Neuronal stem cell (in vitro differentiated cells): ENCODE data around the gene FOXJ1.

ENCODE experiments used
- DNase-seq: peaks from one replicate; pipeline ENCODE4 v3.0.0-alpha.2; 2013; ENCODE audit warnings: low spot score
- H2AFZ ChIP-seq: one replicate; pipeline ENCODE4 v1.6.1; 2013; ENCODE audit warnings: mild to moderate bottlenecking, low read length, inconsistent platforms
- H2AK5ac ChIP-seq: 2 replicates; pipeline ENCODE4 v1.6.1; 2013; ENCODE audit warnings: low read depth, mild to moderate bottlenecking, inconsistent platforms, low read length, moderate library complexity, mixed read lengths
- H2BK120ac ChIP-seq: 2 replicates; pipeline ENCODE4 v1.6.1; 2013; ENCODE audit warnings: low read depth, mild to moderate bottlenecking, inconsistent platforms, low read length, moderate library complexity, mixed read lengths
- H2BK12ac ChIP-seq: one replicate; pipeline ENCODE4 v1.6.1; 2013; ENCODE audit warnings: low read length, inconsistent platforms
- H2BK15ac ChIP-seq: 2 replicates; pipeline ENCODE4 v1.6.1; 2013; ENCODE audit warnings: mild to moderate bottlenecking, low read length, inconsistent platforms, mixed read lengths
- H2BK5ac ChIP-seq: one replicate; pipeline ENCODE4 v1.6.1; 2013; ENCODE audit warnings: inconsistent platforms, mild to moderate bottlenecking, low read length, moderate library complexity
- H3K14ac ChIP-seq: one replicate; pipeline ENCODE4 v1.6.1; 2013; ENCODE audit warnings: low read length, inconsistent platforms
- H3K18ac ChIP-seq: 2 replicates; pipeline ENCODE4 v1.6.1; 2013; ENCODE audit warnings: low read length, inconsistent platforms
- H3K23ac ChIP-seq: 2 replicates; pipeline ENCODE4 v1.6.1; 2013; ENCODE audit warnings: low read depth, mild to moderate bottlenecking, mixed read lengths, low read length, inconsistent platforms; ENCODE audit not compliant: poor library complexity
- H3K27ac ChIP-seq: replicated peaks from 3 replicates; pipeline ENCODE4 v1.5.1; 2013; ENCODE audit warnings: low read length, inconsistent platforms
- H3K27me3 ChIP-seq, 3 experiments: 2 replicates each; pipeline ENCODE4 v1.6.1; 2013; ENCODE audit warnings: low read length in 3 of 3, mild to moderate bottlenecking in 2 of 3, inconsistent platforms in 1 of 3, low read depth in 1 of 3, mixed read lengths in 1 of 3, moderate library complexity in 1 of 3; ENCODE audit not compliant: control insufficient read depth in 3 of 3, insufficient read depth in 3 of 3
- H3K36me3 ChIP-seq, 2 donors: replicated peaks in 1 of 2; 2 replicates each; pipeline ENCODE4 v1.6.1; 2013; ENCODE audit warnings: low read length in 2 of 2; ENCODE audit not compliant: control insufficient read depth in 2 of 2, insufficient read depth in 2 of 2
- H3K4ac ChIP-seq: 2 replicates; pipeline ENCODE4 v1.6.1; 2013; ENCODE audit warnings: inconsistent platforms, mild to moderate bottlenecking, low read length, moderate library complexity
- H3K4me1 ChIP-seq, 2 donors: 1 replicate in 1 of 2; 2 replicates in 1 of 2; pipeline ENCODE4 v1.6.1; 2013; ENCODE audit warnings: low read length in 2 of 2, low read depth in 1 of 2; ENCODE audit not compliant: control insufficient read depth in 2 of 2, insufficient read depth in 1 of 2
- H3K4me2 ChIP-seq: one replicate; pipeline ENCODE4 v1.6.1; 2013; ENCODE audit warnings: mild to moderate bottlenecking, low read length, inconsistent platforms; ENCODE audit not compliant: insufficient read depth, poor library complexity, severe bottlenecking
- H3K4me3 ChIP-seq, 2 donors: 2 replicates each; pipeline ENCODE4 v1.5.1; 2013; ENCODE audit warnings: low read length in 2 of 2, mild to moderate bottlenecking in 2 of 2, inconsistent platforms in 1 of 2, moderate library complexity in 1 of 2
- H3K79me1 ChIP-seq: one replicate; pipeline ENCODE4 v1.6.1; 2013; ENCODE audit warnings: low read depth, mild to moderate bottlenecking, inconsistent platforms, low read length, moderate library complexity
- H3K9ac ChIP-seq: one replicate; pipeline ENCODE4 v1.6.1; 2013; ENCODE audit warnings: mild to moderate bottlenecking, low read depth, low read length, inconsistent platforms; ENCODE audit not compliant: poor library complexity
- H3K9me3 ChIP-seq, 2 donors: replicated peaks in 1 of 2; 2 replicates each; pipeline versions ENCODE3 to v1.6.1; 2013; ENCODE audit warnings: low read length in 2 of 2, mild to moderate bottlenecking in 2 of 2, inconsistent platforms in 1 of 2, low read depth in 1 of 2, mixed read lengths in 1 of 2, moderate library complexity in 1 of 2; ENCODE audit not compliant: control insufficient read depth in 2 of 2, insufficient read depth in 1 of 2
- H4K8ac ChIP-seq: one replicate; pipeline ENCODE4 v1.6.1; 2013; ENCODE audit warnings: low read depth, mild to moderate bottlenecking, inconsistent platforms, low read length, moderate library complexity
- H4K91ac ChIP-seq: one replicate; pipeline ENCODE4 v1.6.1; 2013; ENCODE audit warnings: low read length, low read depth, mild to moderate bottlenecking, inconsistent platforms; ENCODE audit not compliant: poor library complexity
- WGBS, 2 donors: extraction: QIAGEN DNeasy Blood & Tissue Kit; methylation state at CpG; one replicate each; pipeline ENCODE4 v1.1.7; 2013; ENCODE audit warnings: missing lambda C conversion rate in 2 of 2, mixed read lengths in 1 of 2; ENCODE audit not compliant: insufficient read length in 2 of 2, insufficient replicate concordance in 1 of 2; ENCODE audit errors: extremely low coverage in 2 of 2; 5-methylcytosine and 5-hydroxymethylcytosine counted together

Gene FOXJ1

GRCh38 chr17:76149214-76149613 is 8.2 kb upstream of the FOXJ1 start:
- H3K4me1 ChIP-seq = no peaks in the 10 kb centered on the region
- H3K79me1 ChIP-seq = peaks cover 1% of the 10 kb centered on the region
- no CpG with 5 or more reads among the region's 10 CpGs for WGBS, 2 donors
- H3K9ac ChIP-seq = no peak overlapping the region
- H3K9me3 ChIP-seq = no peaks in the 10 kb centered on the region
- H3K27ac ChIP-seq = no peak overlapping the region
- H3K23ac ChIP-seq = no peak overlapping the region
- no peak overlapping the region for H3K4me3 ChIP-seq
- no peak overlapping the region for H3K4ac ChIP-seq
- no peak overlapping the region for H4K8ac ChIP-seq
- no peaks in the 10 kb centered on the region for H3K27me3 ChIP-seq
- H2BK12ac ChIP-seq = no peak overlapping the region
- H3K36me3 ChIP-seq = peaks cover 7 to 81% of the 10 kb centered on the region in 2 donors
- H3K14ac ChIP-seq = no peak overlapping the region
- no peak for DNase-seq
- no peak overlapping the region for H2AFZ ChIP-seq
- H2BK5ac ChIP-seq = no peak overlapping the region
- no peak overlapping the region for H3K4me2 ChIP-seq
- no peak overlapping the region for H4K91ac ChIP-seq
- no peak overlapping the region for H2BK120ac ChIP-seq
- peak overlapping the region; percentile 51 for H2AK5ac ChIP-seq
- H2BK15ac ChIP-seq = no peak overlapping the region
- no peak overlapping the region for H3K18ac ChIP-seq

GRCh38 chr17:76148015-76148326 is 6.9 kb upstream of the FOXJ1 start:
- H3K27ac ChIP-seq = no peak overlapping the region
- no peak overlapping the region for H2AK5ac ChIP-seq
- H4K91ac ChIP-seq = no peak overlapping the region
- no peaks in the 10 kb centered on the region for H3K9me3 ChIP-seq
- H3K4me1 ChIP-seq = peaks cover 2 to 9% of the 10 kb centered on the region in 2 donors
- H3K18ac ChIP-seq = no peak overlapping the region
- H3K36me3 ChIP-seq = peaks cover 7 to 72% of the 10 kb centered on the region in 2 donors
- no peak overlapping the region for H2BK5ac ChIP-seq
- H3K4me2 ChIP-seq = no peak overlapping the region
- H3K9ac ChIP-seq = no peak overlapping the region
- no peak overlapping the region for H2BK15ac ChIP-seq
- H3K4ac ChIP-seq = no peak overlapping the region
- no peak overlapping the region for H3K23ac ChIP-seq
- H3K79me1 ChIP-seq = peaks cover 1% of the 10 kb centered on the region
- no peak overlapping the region for H3K4me3 ChIP-seq
- peaks cover 0 to 3% (median 0%) of the 10 kb centered on the region in 3 experiments for H3K27me3 ChIP-seq
- WGBS, 2 donors = no CpG with 5 or more reads among the region's 1 CpG
- no peak overlapping the region for H3K14ac ChIP-seq
- H2BK12ac ChIP-seq = no peak overlapping the region
- H4K8ac ChIP-seq = no peak overlapping the region
- no peak overlapping the region for H2AFZ ChIP-seq
- no peak overlapping the region for H2BK120ac ChIP-seq
- no peak for DNase-seq

- Histone ChIP-seq H3K36me3 (peaks cover 7 to 66% of the 10 kb centered on the region in 2 donors), H3K23ac (no peak overlapping the region), H3K4ac (no peak overlapping the region), H3K79me1 (peaks cover 1% of the 10 kb centered on the region), H2BK5ac (no peak overlapping the region), H2AFZ (no peak overlapping the region), H3K4me2 (no peak overlapping the region), H3K27ac (no peak overlapping the region), H4K91ac (no peak overlapping the region), H2BK12ac (no peak overlapping the region), H3K18ac (peak overlapping the region; percentile 15), H3K4me3 (no peak overlapping the region), H2AK5ac (no peak overlapping the region), H2BK15ac (no peak overlapping the region), H3K9me3 (no peaks in the 10 kb centered on the region), H4K8ac (no peak overlapping the region), H3K4me1 (peaks cover 2 to 15% of the 10 kb centered on the region in 2 donors), H2BK120ac (no peak overlapping the region), H3K14ac (no peak overlapping the region), H3K27me3 (peaks cover 0 to 5% (median 0%) of the 10 kb centered on the region in 3 experiments), H3K9ac (no peak overlapping the region)
- no peak for DNase-seq
- no CpG with 5 or more reads among the region's 13 CpGs for WGBS, 2 donors
Observed at GRCh38 chr17:76147211-76148014, 6.4 kb upstream of the FOXJ1 start.

- Histone ChIP-seq H4K91ac (no peak overlapping the region), H2AK5ac (peak overlapping the region; percentile 45), H2BK12ac (no peak overlapping the region), H2BK120ac (no peak overlapping the region), H3K14ac (peak overlapping the region; percentile 77), H3K18ac (peak overlapping the region; percentile 67), H2BK5ac (peak overlapping the region; percentile 45), H3K4me3 (peak overlapping the region in 1 of 2 donors; percentile 26), H2AFZ (no peak overlapping the region), H3K4ac (no peak overlapping the region), H3K27me3 (peaks cover 0 to 11% (median 0%) of the 10 kb centered on the region in 3 experiments), H3K36me3 (peaks cover 3 to 54% of the 10 kb centered on the region in 2 donors), H3K79me1 (peaks cover 1% of the 10 kb centered on the region), H3K9me3 (no peaks in the 10 kb centered on the region), H4K8ac (no peak overlapping the region), H3K23ac (peak overlapping the region; percentile 38), H3K9ac (no peak overlapping the region), H3K4me2 (no peak overlapping the region), H2BK15ac (no peak overlapping the region), H3K27ac (no peak overlapping the region), H3K4me1 (peaks cover 11 to 26% of the 10 kb centered on the region in 2 donors)
- no CpG with 5 or more reads among the region's 22 CpGs for WGBS, 2 donors
- DNase-seq = no peak
Observed at GRCh38 chr17:76146053-76146851, 5.2 kb upstream of the FOXJ1 start.
